Endothelial cell of umbilical vein (primary cell): ENCODE data around the gene NEK4. TPM values are rescaled to one million over a fixed set of nuclear protein-coding genes. Genes with fewer than 3 reads are reported as not detected.

Source experiments
- BruUV-seq: library from RNA; stranded (reverse); fragments of 400-500 nt; replicated peaks from 2 replicates; lab custom pipeline; 2021; lab: Mats Ljungman, UMichigan
- CTCF ChIA-PET: fragments of 300-600, 350-600 bp; sonication (Branson Sonifier 250); formaldehyde crosslinking; loops from one replicate; lab custom pipeline; 2021; ENCODE audit warnings: antibody characterized with exemption, inconsistent platforms; lab: Charles Lee
- POLR2A ChIA-PET: fragments of 300-600, 350-600 bp; sonication (Branson Sonifier 250); formaldehyde crosslinking; loops from one replicate; lab custom pipeline; 2021; ENCODE audit warnings: antibody characterized with exemption, inconsistent platforms; lab: Charles Lee
- DNase-seq: peaks from one replicate; pipeline ENCODE4 v3.0.0-alpha.2; 2011; ENCODE audit warnings: low read depth, low spot score
- FAIRE-seq: peaks from 2 replicates; lab custom pipeline; 2011; peaks lifted over from hg19 to GRCh38; lab: Jason Lieb, UNC
- H2AFZ ChIP-seq: 2 replicates; pipeline ENCODE4 v1.6.0; 2012; ENCODE audit warnings: low read depth, low read length, control low read depth, inconsistent platforms
- H3K27ac ChIP-seq: 2 replicates; pipeline ENCODE4 v1.5.1; 2011; ENCODE audit warnings: low read depth, mild to moderate bottlenecking, control low read depth, low read length, moderate library complexity; ENCODE audit not compliant: insufficient read depth
- H3K27me3 ChIP-seq, 2 experiments: 2 replicates each; pipeline versions ENCODE4 v1.6.0 to v1.6.1; 2011; ENCODE audit warnings: low read length in 2 of 2, mixed read lengths in 1 of 2; ENCODE audit not compliant: control insufficient read depth in 2 of 2, insufficient read depth in 2 of 2
- H3K36me3 ChIP-seq, 2 experiments: 2 replicates in 1 of 2; 3 replicates in 1 of 2; pipeline ENCODE4 v1.5.1; 2011; ENCODE audit warnings: low read length in 2 of 2, mild to moderate bottlenecking in 1 of 2, moderate library complexity in 1 of 2; ENCODE audit not compliant: control insufficient read depth in 2 of 2, insufficient read depth in 2 of 2; ENCODE audit errors: extremely low read depth in 1 of 2
- H3K4me1 ChIP-seq: 3 replicates; pipeline ENCODE4 v1.5.1; 2011; ENCODE audit warnings: mild to moderate bottlenecking, low read length; ENCODE audit not compliant: control insufficient read depth, insufficient read depth; ENCODE audit errors: extremely low read depth
- H3K4me2 ChIP-seq: 2 replicates; pipeline ENCODE4 v1.6.1; 2011; ENCODE audit warnings: low read length, control low read depth, mixed read lengths; ENCODE audit not compliant: insufficient read depth
- H3K4me3 ChIP-seq, 3 experiments: fragments of 200-600 bp in 1 of 3; sonication (generic), shearing (Covaris generic) in 1 of 3; replicated peaks in 1 of 3; 2 replicates each; pipeline ENCODE4 v1.5.1; 2011 to 2016; ENCODE audit warnings: control low read depth in 3 of 3, low read length in 3 of 3, mild to moderate bottlenecking in 2 of 3, inconsistent platforms in 1 of 3, low read depth in 1 of 3, moderate library complexity in 1 of 3; ENCODE audit not compliant: insufficient read depth in 1 of 3
- H3K79me2 ChIP-seq: 2 replicates; pipeline ENCODE4 v1.6.0; 2012; ENCODE audit warnings: low read length, inconsistent platforms; ENCODE audit not compliant: control insufficient read depth, insufficient read depth
- H3K9ac ChIP-seq: replicated peaks from 2 replicates; pipeline ENCODE3; 2011; ENCODE audit warnings: low read length, control low read depth; ENCODE audit not compliant: insufficient read depth; ENCODE audit errors: extremely low read depth
- H3K9me1 ChIP-seq: replicated peaks from 3 replicates; pipeline ENCODE4 v1.6.0; 2011; ENCODE audit warnings: mild to moderate bottlenecking, low read length; ENCODE audit not compliant: control insufficient read depth, insufficient read depth; ENCODE audit errors: extremely low read depth
- H3K9me3 ChIP-seq: replicated peaks from 2 replicates; pipeline ENCODE4 v1.5.1; 2012; ENCODE audit warnings: low read length, inconsistent platforms; ENCODE audit not compliant: control insufficient read depth, insufficient read depth
- H4K20me1 ChIP-seq: replicated peaks from 2 replicates; pipeline ENCODE3; 2011; ENCODE audit warnings: mild to moderate bottlenecking, low read length; ENCODE audit not compliant: control insufficient read depth, insufficient read depth; ENCODE audit errors: extremely low read depth
- CTCF ChIP-seq, 2 donors: IDR thresholded peaks; 1 replicate in 1 of 2; 2 replicates in 1 of 2; pipeline ENCODE4 v1.5.1; 2011; ENCODE audit warnings: low read length in 2 of 2, mild to moderate bottlenecking in 2 of 2, moderate library complexity in 2 of 2, control low read depth in 1 of 2, inconsistent platforms in 1 of 2, low read depth in 1 of 2; ENCODE audit not compliant: insufficient read depth in 1 of 2; ENCODE audit errors: extremely low read depth in 1 of 2
- EZH2 ChIP-seq: IDR thresholded peaks from 2 replicates; pipeline ENCODE4 v1.6.1; 2012; ENCODE audit warnings: borderline replicate concordance, low read depth, mild to moderate bottlenecking, moderate library complexity, low read length, inconsistent platforms; ENCODE audit not compliant: severe bottlenecking
- FOS ChIP-seq: IDR thresholded peaks from 2 replicates; pipeline ENCODE4 v1.6.1; 2011; ENCODE audit warnings: mild to moderate bottlenecking, low read length, moderate library complexity, borderline replicate concordance; ENCODE audit not compliant: insufficient read depth
- GATA2 ChIP-seq: IDR thresholded peaks from 2 replicates; pipeline ENCODE4 v1.7.0; 2011; ENCODE audit warnings: low read depth, mild to moderate bottlenecking, moderate library complexity, mixed read lengths, low read length; ENCODE audit not compliant: insufficient read length, insufficient read depth
- JUN ChIP-seq: IDR thresholded peaks from 2 replicates; pipeline ENCODE4 v1.6.1; 2011; ENCODE audit warnings: borderline replicate concordance, low read depth; ENCODE audit not compliant: insufficient read length, insufficient read depth
- MAX ChIP-seq: IDR thresholded peaks from 2 replicates; pipeline ENCODE4 v1.6.1; 2011; ENCODE audit not compliant: insufficient read depth, insufficient read length
- MYC ChIP-seq: IDR thresholded peaks from one replicate; pipeline ENCODE4 v1.6.1; 2011; ENCODE audit warnings: mild to moderate bottlenecking, low read depth, low read length
- POLR2A ChIP-seq: IDR thresholded peaks from 2 replicates; pipeline ENCODE4 v1.6.1; 2012; ENCODE audit warnings: low read depth, mild to moderate bottlenecking, control low read depth, low read length
- POLR2AphosphoS5 ChIP-seq: IDR thresholded peaks from 2 replicates; pipeline ENCODE4 v1.6.1; 2012; ENCODE audit warnings: low read depth, mild to moderate bottlenecking, control low read depth, low read length, moderate library complexity; ENCODE audit not compliant: insufficient read depth
- dilution Hi-C: fragments of 300-500 bp; cut with MboI; formaldehyde crosslinking; loops from one replicate; pipeline ENCODE4 v1.15.0; 2019; ENCODE audit warnings: low sequenced_read_pairs; ENCODE audit not compliant: extremely low pct_ligation_motif_present
- intact Hi-C: fragments of 100-400 bp; cut with micrococcal nuclease; formaldehyde crosslinking; loops from one replicate; pipeline ENCODE4 v1.10.0; 2022
- polyA plus RNA-seq, 4 experiments: library from polyadenylated mRNA; depleted of rRNA in 3 of 4; stranded (reverse) in 3 of 4; unstranded in 1 of 4; fragments of >200 nt; gene quantifications; 2 replicates each; pipeline versions ENCODE4 v1.2.1 to v1.2.3, GENCODE V29; 2011 to 2012; ENCODE audit warnings: missing spikeins in 1 of 4
- total RNA-seq: library from RNA; stranded (reverse); gene quantifications from 2 replicates; pipeline ENCODE4 v1.2.3, GENCODE V29; 2021

NEK4 gene
- total and polyA plus RNA-seq, 2 donors (not counting 3 experiments of a cell fraction or from before 2014, with no cell fraction given) = 4.4 to 20.8 TPM

GRCh38 chr3:52689151-52689550, 81.6 kb downstream of the NEK4 start:
- peaks cover 64% of the 10 kb centered on the region for H3K79me2 ChIP-seq
- dilution Hi-C loops (no loop called here), intact Hi-C loops (loop anchor here (10.0 kb wide), 1 partner anchor 214 kb away; no protein-coding TSS in a partner anchor)
- no peak overlapping the region for H3K9ac ChIP-seq
- no peaks in the 10 kb centered on the region for H3K9me3 ChIP-seq
- H3K4me1 ChIP-seq = peaks cover 18% of the 10 kb centered on the region
- H3K27ac ChIP-seq = no peak overlapping the region
- no peaks in the 10 kb centered on the region for H3K9me1 ChIP-seq
- BruUV-seq = no TSS peak
- H3K36me3 ChIP-seq = peaks cover 42 to 48% of the 10 kb centered on the region in 2 experiments
- FAIRE-seq (no peak), DNase-seq (no peak)
- no peak overlapping the region for H3K4me3 ChIP-seq
- POLR2A ChIA-PET = no interaction called here
- no peak overlapping the region for H3K4me2 ChIP-seq
- CTCF ChIA-PET = no interaction called here
- no peaks in the 10 kb centered on the region for H3K27me3 ChIP-seq
- peaks cover 2% of the 10 kb centered on the region for H4K20me1 ChIP-seq
- TF ChIP-seq POLR2A (no peak), GATA2 (no peak), MAX (no peak), MYC (no peak), EZH2 (no peak), POLR2AphosphoS5 (no peak)
- no peak overlapping the region for H2AFZ ChIP-seq

- intact Hi-C loops = loop anchor here (10.0 kb wide), 1 partner anchor 213 kb away; no protein-coding TSS in a partner anchor
- CTCF ChIA-PET = no interaction called here
- FAIRE-seq = no peak
These were observed 82.5 kb downstream of the NEK4 start for GRCh38 chr3:52688266-52688665.

More at GRCh38 chr3:52688266-52688665, 82.5 kb downstream of the NEK4 start:
- BruUV-seq = no TSS peak
- Histone ChIP-seq H3K36me3 (peaks cover 35 to 41% of the 10 kb centered on the region in 2 experiments), H3K27ac (no peak overlapping the region), H3K9me3 (no peaks in the 10 kb centered on the region), H3K4me1 (peaks cover 18% of the 10 kb centered on the region), H4K20me1 (peaks cover 2% of the 10 kb centered on the region), H3K79me2 (peaks cover 71% of the 10 kb centered on the region), H2AFZ (no peak overlapping the region), H3K4me3 (no peak overlapping the region), H3K9ac (no peak overlapping the region), H3K9me1 (no peaks in the 10 kb centered on the region), H3K4me2 (no peak overlapping the region), H3K27me3 (no peaks in the 10 kb centered on the region)
- no peak for DNase-seq
- dilution Hi-C loops = no loop called here
- POLR2A ChIA-PET = no interaction called here
- TF ChIP-seq EZH2 = no peak
- no peak for TF ChIP-seq MAX
- no peak for TF ChIP-seq POLR2AphosphoS5
- TF ChIP-seq MYC = no peak
- TF ChIP-seq FOS = no peak
- TF ChIP-seq GATA2 = no peak
- TF ChIP-seq JUN = no peak
- TF ChIP-seq CTCF (IDR thresholded peaks at IDR 0.05; ENCODE audit: extremely low read depth in 1 of 2, insufficient read depth in 1 of 2, low read depth in 1 of 2, low read length in 2 of 2) = no peak
- no peak for TF ChIP-seq POLR2A
